Keratinocyte (primary cell): ENCODE measurements around the gene CHFR. TPM values are rescaled to one million over a fixed set of nuclear protein-coding genes. Genes with fewer than 3 reads are reported as not detected.
"Not testable (repeated sequence)": the region's sequence is repeated elsewhere in the genome, so short reads cannot be mapped to it uniquely, and the experiment has no call there.

Experiments
- DNase-seq: peaks from one replicate; pipeline ENCODE4 v3.0.0-alpha.2; 2011; ENCODE audit warnings: low read depth, missing footprints, low spot score
- FAIRE-seq: peaks from 2 replicates; lab custom pipeline; 2011; peaks lifted over from hg19 to GRCh38; lab: Jason Lieb, UNC
- H2AFZ ChIP-seq: 2 replicates; pipeline ENCODE4 v1.6.0; 2012; ENCODE audit warnings: low read length, control low read depth, inconsistent platforms; ENCODE audit not compliant: control insufficient read depth
- H3K27ac ChIP-seq: 2 replicates; pipeline ENCODE4 v1.5.1; 2011; ENCODE audit warnings: low read length; ENCODE audit not compliant: control insufficient read depth, insufficient read depth
- H3K27me3 ChIP-seq: 3 replicates; pipeline ENCODE4 v1.6.0; 2011; ENCODE audit warnings: low read length; ENCODE audit not compliant: control insufficient read depth, insufficient read depth; ENCODE audit errors: extremely low read depth
- H3K36me3 ChIP-seq, 2 experiments: 2 replicates in 1 of 2; 3 replicates in 1 of 2; pipeline ENCODE4 v1.5.1; 2011; ENCODE audit warnings: low read length in 2 of 2, mild to moderate bottlenecking in 1 of 2; ENCODE audit not compliant: control insufficient read depth in 2 of 2, insufficient read depth in 2 of 2; ENCODE audit errors: extremely low read depth in 1 of 2
- H3K4me1 ChIP-seq: 3 replicates; pipeline ENCODE4 v1.5.1; 2011; ENCODE audit warnings: low read length; ENCODE audit not compliant: control insufficient read depth, insufficient read depth; ENCODE audit errors: extremely low read depth
- H3K4me2 ChIP-seq: 3 replicates; pipeline ENCODE4 v1.6.0; 2011; ENCODE audit warnings: low read depth, low read length; ENCODE audit not compliant: control insufficient read depth, insufficient read depth; ENCODE audit errors: extremely low read depth
- H3K4me3 ChIP-seq, 3 experiments: fragments of 200-600 bp in 1 of 3; sonication (generic) in 1 of 3; 2 replicates in 2 of 3; 3 replicates in 1 of 3; pipeline ENCODE4 v1.5.1; 2011 to 2016; ENCODE audit warnings: low read length in 3 of 3, mild to moderate bottlenecking in 3 of 3, control low read depth in 2 of 3, inconsistent platforms in 1 of 3, low read depth in 1 of 3, mixed read lengths in 1 of 3, mixed run types in 1 of 3, moderate library complexity in 1 of 3; ENCODE audit not compliant: control insufficient read depth in 2 of 3, insufficient read depth in 2 of 3; ENCODE audit errors: extremely low read depth in 1 of 3
- H3K79me2 ChIP-seq: 2 replicates; pipeline ENCODE4 v1.6.0; 2012; ENCODE audit warnings: low read length; ENCODE audit not compliant: control insufficient read depth, insufficient read depth
- H3K9ac ChIP-seq: 3 replicates; pipeline ENCODE4 v1.6.0; 2011; ENCODE audit warnings: low read length; ENCODE audit not compliant: control insufficient read depth, insufficient read depth; ENCODE audit errors: extremely low read depth
- H3K9me1 ChIP-seq: 3 replicates; pipeline ENCODE4 v1.6.0; 2011; ENCODE audit warnings: low read length; ENCODE audit not compliant: control insufficient read depth, insufficient read depth; ENCODE audit errors: extremely low read depth
- H3K9me3 ChIP-seq: 2 replicates; pipeline ENCODE4 v1.5.1; 2012; ENCODE audit warnings: low read depth, low read length; ENCODE audit not compliant: control insufficient read depth
- H4K20me1 ChIP-seq: 3 replicates; pipeline ENCODE4 v1.6.0; 2011; ENCODE audit warnings: low read length; ENCODE audit not compliant: control insufficient read depth, insufficient read depth; ENCODE audit errors: extremely low read depth
- EZH2 ChIP-seq: IDR thresholded peaks from one replicate; pipeline ENCODE4 v1.6.1; 2012; ENCODE audit warnings: inconsistent platforms, mild to moderate bottlenecking, low read length, moderate library complexity
- dilution Hi-C: fragments of 300-500 bp; cut with MboI; formaldehyde crosslinking; loops from one replicate; pipeline ENCODE4 v1.7.0; 2020; ENCODE audit warnings: low sequenced_read_pairs; ENCODE audit not compliant: extremely low pct_ligation_motif_present
- polyA plus RNA-seq, 5 experiments: library from polyadenylated mRNA; depleted of rRNA in 3 of 5; stranded (reverse) in 3 of 5; stranded (forward) in 1 of 5; unstranded in 1 of 5; fragments of >200 nt; gene quantifications; 1 replicate in 1 of 5; 2 replicates in 3 of 5; 3 replicates in 1 of 5; pipeline versions ENCODE4 v1.2.1 to v1.2.3, GENCODE V29; 2011 to 2012; ENCODE audit warnings: missing spikeins in 2 of 5, low read depth in 1 of 5, low replicate concordance in 1 of 5
- TF ChIP-seq, protein P1 (sequence below), 3 experiments: IDR thresholded peaks in 1 of 3; conservative IDR thresholded peaks in 1 of 3; optimal IDR thresholded peaks in 1 of 3; 2 replicates in 2 of 3; 3 replicates in 1 of 3; pipeline versions ENCODE3 to v1.5.1; 2011; ENCODE audit warnings: low read length in 3 of 3, mild to moderate bottlenecking in 3 of 3, moderate library complexity in 2 of 3, control low read depth in 1 of 3, inconsistent platforms in 1 of 3; ENCODE audit not compliant: insufficient read depth in 2 of 3; ENCODE audit errors: extremely low read depth in 1 of 3

CHFR gene
- polyA plus RNA-seq, 1 donor (not counting 4 experiments of a cell fraction or from before 2014, with no cell fraction given): 35.8 TPM

DNA sequence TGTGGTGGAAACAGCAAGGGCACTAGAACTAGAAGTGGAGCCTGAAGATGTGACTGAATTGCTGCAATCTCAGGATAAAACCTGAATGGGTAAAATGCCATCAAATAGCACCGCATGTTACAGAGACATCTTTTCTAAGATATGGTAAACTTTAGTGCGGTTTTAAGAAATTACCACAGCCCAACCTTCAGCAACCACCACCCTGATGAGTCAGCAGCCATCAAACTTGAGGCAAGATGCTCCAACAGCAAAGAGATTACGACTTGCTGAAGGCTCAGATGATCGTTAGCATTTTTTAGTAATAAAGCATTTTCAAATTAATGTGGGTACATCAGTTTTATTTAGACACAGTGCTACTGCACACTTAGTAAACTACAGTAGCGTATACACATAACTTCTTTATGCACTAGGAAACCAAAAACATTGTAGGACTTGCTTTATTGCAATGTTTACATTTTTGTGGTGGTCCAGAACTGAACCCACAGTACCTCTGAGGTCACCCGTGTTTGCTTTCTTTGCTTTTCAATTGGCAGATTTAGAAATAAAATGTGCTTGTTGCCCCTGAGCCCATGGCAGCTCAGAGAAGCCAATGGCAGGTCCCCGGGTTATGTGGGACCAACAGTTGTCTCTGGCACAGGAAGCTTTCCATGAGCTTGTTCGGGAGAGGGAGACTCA lies 74.6 kb downstream of the CHFR start:
- Histone ChIP-seq H3K4me2 (no peak overlapping the region), H3K4me1 (no peaks in the 10 kb centered on the region), H3K4me3 (no peak overlapping the region), H3K9me1 (no peaks in the 10 kb centered on the region), H3K36me3 (peaks cover 29 to 40% of the 10 kb centered on the region in 2 experiments), H3K9ac (no peak overlapping the region), H3K9me3 (no peaks in the 10 kb centered on the region), H3K27ac (no peak overlapping the region), H3K79me2 (peaks cover 4% of the 10 kb centered on the region), H3K27me3 (no peaks in the 10 kb centered on the region), H4K20me1 (no peaks in the 10 kb centered on the region), H2AFZ (no peak overlapping the region)
- no peak for FAIRE-seq
- TF ChIP-seq, protein P1, sequence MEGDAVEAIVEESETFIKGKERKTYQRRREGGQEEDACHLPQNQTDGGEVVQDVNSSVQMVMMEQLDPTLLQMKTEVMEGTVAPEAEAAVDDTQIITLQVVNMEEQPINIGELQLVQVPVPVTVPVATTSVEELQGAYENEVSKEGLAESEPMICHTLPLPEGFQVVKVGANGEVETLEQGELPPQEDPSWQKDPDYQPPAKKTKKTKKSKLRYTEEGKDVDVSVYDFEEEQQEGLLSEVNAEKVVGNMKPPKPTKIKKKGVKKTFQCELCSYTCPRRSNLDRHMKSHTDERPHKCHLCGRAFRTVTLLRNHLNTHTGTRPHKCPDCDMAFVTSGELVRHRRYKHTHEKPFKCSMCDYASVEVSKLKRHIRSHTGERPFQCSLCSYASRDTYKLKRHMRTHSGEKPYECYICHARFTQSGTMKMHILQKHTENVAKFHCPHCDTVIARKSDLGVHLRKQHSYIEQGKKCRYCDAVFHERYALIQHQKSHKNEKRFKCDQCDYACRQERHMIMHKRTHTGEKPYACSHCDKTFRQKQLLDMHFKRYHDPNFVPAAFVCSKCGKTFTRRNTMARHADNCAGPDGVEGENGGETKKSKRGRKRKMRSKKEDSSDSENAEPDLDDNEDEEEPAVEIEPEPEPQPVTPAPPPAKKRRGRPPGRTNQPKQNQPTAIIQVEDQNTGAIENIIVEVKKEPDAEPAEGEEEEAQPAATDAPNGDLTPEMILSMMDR (optimal IDR thresholded peaks at IDR 0.05 in 1 of 3, IDR thresholded peaks at IDR 0.05 in 1 of 3, conservative IDR thresholded peaks at IDR 0.05 in 1 of 3; ENCODE audit: extremely low read depth in 1 of 3, insufficient read depth in 2 of 3, low read length in 3 of 3): no peak
- TF ChIP-seq EZH2: no peak
- dilution Hi-C loops: no loop called here
- no peak for DNase-seq

DNA sequence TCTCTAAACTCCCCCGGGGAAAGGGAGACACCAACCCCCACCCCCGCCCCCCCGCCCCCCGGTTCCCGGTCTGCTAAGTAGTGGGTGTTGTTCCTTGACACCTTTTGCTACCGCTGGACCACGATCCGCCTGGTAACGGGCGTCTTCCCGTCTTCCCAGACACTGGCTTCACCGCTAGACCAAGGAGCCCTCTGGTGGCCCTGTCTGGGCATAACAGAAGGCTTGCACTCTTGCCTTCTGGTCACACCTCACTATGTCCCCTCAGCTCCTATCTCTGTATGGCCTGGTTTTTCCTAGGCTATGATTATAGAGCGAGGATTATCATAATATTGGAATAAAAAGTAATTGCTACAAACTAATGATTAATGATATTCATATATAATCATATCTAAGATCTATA lies 78.0 kb downstream of the CHFR start:
- H3K4me3 ChIP-seq, H3K9me1 ChIP-seq, H3K27me3 ChIP-seq, H3K4me1 ChIP-seq, DNase-seq, H3K27ac ChIP-seq, H3K4me2 ChIP-seq, H3K9me3 ChIP-seq, FAIRE-seq, dilution Hi-C loops, H2AFZ ChIP-seq, H3K9ac ChIP-seq: not testable (repeated sequence)
- TF ChIP-seq, protein P1 (optimal IDR thresholded peaks at IDR 0.05 in 1 of 3, IDR thresholded peaks at IDR 0.05 in 1 of 3, conservative IDR thresholded peaks at IDR 0.05 in 1 of 3; ENCODE audit: extremely low read depth in 1 of 3, insufficient read depth in 2 of 3, low read length in 3 of 3): peak; percentile 1 to 25 (median 14)
- Histone ChIP-seq H3K36me3 (peaks cover 28 to 40% of the 10 kb centered on the region in 2 experiments), H3K79me2 (peaks cover 27% of the 10 kb centered on the region), H4K20me1 (peaks cover 15% of the 10 kb centered on the region)
